H9 (cell line): ENCODE results near the gene ADCY1. TPM values are rescaled to one million over a fixed set of nuclear protein-coding genes. Genes with fewer than 3 reads are reported as not detected.

Experiments used
- DNase-seq: peaks from one replicate; pipeline ENCODE4 v3.0.0-alpha.2; 2017
- H2AFZ ChIP-seq: one replicate; pipeline ENCODE4 v1.6.1; 2013; ENCODE audit warnings: mild to moderate bottlenecking, low read length, control low read depth, moderate library complexity
- H2AK5ac ChIP-seq: 2 replicates; pipeline ENCODE4 v1.6.1; 2013; ENCODE audit warnings: low read length, control low read depth, mixed read lengths; ENCODE audit not compliant: insufficient read length
- H2BK120ac ChIP-seq: one replicate; pipeline ENCODE4 v1.6.1; 2013; ENCODE audit warnings: low read depth, mild to moderate bottlenecking, low read length, control low read depth, inconsistent platforms; ENCODE audit not compliant: poor library complexity, severe bottlenecking
- H2BK12ac ChIP-seq: 2 replicates; pipeline ENCODE4 v1.6.1; 2013; ENCODE audit warnings: low read length, control low read depth, mixed read lengths, low read depth; ENCODE audit not compliant: insufficient read length
- H2BK15ac ChIP-seq: 2 replicates; pipeline ENCODE4 v1.6.1; 2013; ENCODE audit warnings: low read depth, low read length, control low read depth
- H2BK20ac ChIP-seq: one replicate; pipeline ENCODE4 v1.6.1; 2013; ENCODE audit warnings: low read depth, mild to moderate bottlenecking, low read length, control low read depth, inconsistent platforms; ENCODE audit not compliant: poor library complexity, severe bottlenecking
- H2BK5ac ChIP-seq: 2 replicates; pipeline ENCODE4 v1.6.1; 2013; ENCODE audit warnings: low read length, control low read depth, mixed read lengths; ENCODE audit not compliant: insufficient read length
- H3K14ac ChIP-seq: 2 replicates; pipeline ENCODE4 v1.6.1; 2013; ENCODE audit warnings: low read length, control low read depth; ENCODE audit not compliant: insufficient read depth
- H3K18ac ChIP-seq: 2 replicates; pipeline ENCODE4 v1.6.1; 2013; ENCODE audit warnings: low read depth, mild to moderate bottlenecking, mixed read lengths, low read length, control low read depth; ENCODE audit not compliant: insufficient read length
- H3K23ac ChIP-seq: 2 replicates; pipeline ENCODE4 v1.6.1; 2013; ENCODE audit warnings: low read length, control low read depth, mixed read lengths, low read depth; ENCODE audit not compliant: insufficient read length
- H3K23me2 ChIP-seq: 2 replicates; pipeline ENCODE4 v1.6.1; 2013; ENCODE audit warnings: low read depth, mild to moderate bottlenecking, mixed read lengths, low read length, control low read depth; ENCODE audit not compliant: insufficient read length, poor library complexity, severe bottlenecking
- H3K27ac ChIP-seq: 2 replicates; pipeline ENCODE4 v1.5.1; 2013; ENCODE audit warnings: low read length, control low read depth, mixed read lengths, low read depth; ENCODE audit not compliant: insufficient read length
- H3K27me3 ChIP-seq: 2 replicates; pipeline ENCODE4 v1.6.1; 2013; ENCODE audit warnings: low read length, control low read depth, inconsistent platforms; ENCODE audit not compliant: insufficient read depth
- H3K4ac ChIP-seq: 2 replicates; pipeline ENCODE4 v1.6.1; 2013; ENCODE audit warnings: low read depth, mild to moderate bottlenecking, control low read depth, inconsistent platforms, low read length, moderate library complexity
- H3K4me1 ChIP-seq: 2 replicates; pipeline ENCODE4 v1.6.1; 2013; ENCODE audit warnings: low read length, control low read depth, inconsistent platforms; ENCODE audit not compliant: insufficient read depth
- H3K4me2 ChIP-seq: 2 replicates; pipeline ENCODE4 v1.6.1; 2013; ENCODE audit warnings: low read length, control low read depth, mixed read lengths; ENCODE audit not compliant: insufficient read length, insufficient read depth
- H3K56ac ChIP-seq: 2 replicates; pipeline ENCODE4 v1.6.1; 2013; ENCODE audit warnings: low read depth, mild to moderate bottlenecking, mixed read lengths, low read length, control low read depth; ENCODE audit not compliant: insufficient read length
- H3K79me1 ChIP-seq: 2 replicates; pipeline ENCODE4 v1.6.1; 2013; ENCODE audit warnings: low read depth, mild to moderate bottlenecking, moderate library complexity, low read length, control low read depth, inconsistent platforms; ENCODE audit not compliant: insufficient read depth, poor library complexity, severe bottlenecking
- H3K79me2 ChIP-seq: 2 replicates; pipeline ENCODE4 v1.6.1; 2013; ENCODE audit warnings: low read length, control low read depth, inconsistent platforms; ENCODE audit not compliant: insufficient read depth
- H3K9ac ChIP-seq: 2 replicates; pipeline ENCODE4 v1.6.1; 2013; ENCODE audit warnings: low read length, control low read depth, mixed read lengths; ENCODE audit not compliant: insufficient read length; ENCODE audit errors: extremely low read depth
- H3K9me3 ChIP-seq: one replicate; pipeline ENCODE4 v1.6.1; 2013; ENCODE audit warnings: low read depth, low read length, inconsistent platforms; ENCODE audit not compliant: control insufficient read depth
- H3T11ph ChIP-seq: one replicate; pipeline ENCODE4 v1.6.1; 2013; ENCODE audit warnings: mild to moderate bottlenecking, low read length, control low read depth, inconsistent platforms
- H4K20me1 ChIP-seq: one replicate; pipeline ENCODE4 v1.6.1; 2013; ENCODE audit not compliant: control insufficient read depth, insufficient read length, insufficient read depth
- H4K5ac ChIP-seq: 2 replicates; pipeline ENCODE4 v1.6.1; 2013; ENCODE audit warnings: low read depth, mild to moderate bottlenecking, mixed read lengths, low read length, control low read depth; ENCODE audit not compliant: insufficient read length
- H4K8ac ChIP-seq: replicated peaks from 2 replicates; pipeline ENCODE4 v1.6.1; 2013; ENCODE audit warnings: low read length, control low read depth, mixed read lengths, low read depth; ENCODE audit not compliant: insufficient read length
- H4K91ac ChIP-seq: 2 replicates; pipeline ENCODE4 v1.6.1; 2013; ENCODE audit warnings: low read depth, mild to moderate bottlenecking, moderate library complexity, mixed read lengths, low read length, control low read depth; ENCODE audit not compliant: insufficient read length
- H3K27ac Mint-ChIP-seq, 3 experiments: 2 replicates in 2 of 3; 3 replicates in 1 of 3; pipeline ENCODE4 v1.8.0; 2020 to 2021; ENCODE audit warnings: mixed read lengths in 3 of 3, mild to moderate bottlenecking in 1 of 3, moderate library complexity in 1 of 3
- H3K27me3 Mint-ChIP-seq: 2 replicates; pipeline ENCODE4 v1.8.0; 2021; ENCODE audit warnings: low read depth, mild to moderate bottlenecking, moderate library complexity, mixed read lengths
- H3K36me3 Mint-ChIP-seq, 3 experiments: 2 replicates in 2 of 3; 3 replicates in 1 of 3; pipeline ENCODE4 v1.8.0; 2020 to 2021; ENCODE audit warnings: low read depth in 3 of 3, mixed read lengths in 3 of 3; ENCODE audit not compliant: insufficient read depth in 1 of 3
- H3K4me1 Mint-ChIP-seq, 2 experiments: 2 replicates each; pipeline ENCODE4 v1.8.0; 2020; ENCODE audit warnings: mixed read lengths in 2 of 2
- H3K4me3 Mint-ChIP-seq, 2 experiments: 2 replicates in 1 of 2; 3 replicates in 1 of 2; pipeline ENCODE4 v1.8.0; 2020 to 2021; ENCODE audit warnings: mild to moderate bottlenecking in 2 of 2, mixed read lengths in 2 of 2, moderate library complexity in 1 of 2
- H3K9me3 Mint-ChIP-seq, 2 experiments: 2 replicates in 1 of 2; 3 replicates in 1 of 2; pipeline ENCODE4 v1.8.0; 2020; ENCODE audit warnings: mild to moderate bottlenecking in 2 of 2, mixed read lengths in 2 of 2, moderate library complexity in 1 of 2
- CTCF ChIP-seq: fragments of 200-600 bp; sonication (generic); conservative IDR thresholded peaks from 3 replicates; pipeline ENCODE4 v1.8.0; 2021; ENCODE audit warnings: antibody characterized with exemption, mild to moderate bottlenecking
- WGBS: extraction: QIAGEN DNeasy Blood & Tissue Kit; methylation state at CpG from one replicate; pipeline ENCODE4 v1.1.7; 2013; ENCODE audit warnings: missing lambda C conversion rate, low lambda C conversion rate, mixed read lengths; ENCODE audit not compliant: insufficient read length; ENCODE audit errors: extremely low coverage; 5-methylcytosine and 5-hydroxymethylcytosine counted together
- total RNA-seq: library from RNA; stranded (reverse); gene quantifications from 2 replicates; pipeline ENCODE4 v1.2.1, GENCODE V29; 2021

Gene ADCY1
- total RNA-seq, 1 experiment from 2014 or later: 21.6 TPM

GRCh38 chr7:45623740-45624391 lies 49.7 kb downstream of the ADCY1 start:
- H2BK20ac ChIP-seq: no peak overlapping the region
- no peak overlapping the region for H3K18ac ChIP-seq
- H3K27ac ChIP-seq: no peak overlapping the region
- Mint-ChIP-seq H3K4me1 (no peaks in the 10 kb centered on the region), H3K9me3 (peaks cover 7 to 12% of the 10 kb centered on the region in 2 experiments), H3K4me3 (no peak overlapping the region), H3K27ac (peak overlapping the region in 2 of 3 experiments; percentile 11 to 51; a peak in 3 of 7 replicates), H3K27me3 (no peaks in the 10 kb centered on the region), H3K36me3 (peaks cover 18 to 23% (median 21%) of the 10 kb centered on the region in 3 experiments)
- no peak overlapping the region for H2AK5ac ChIP-seq
- no peak overlapping the region for H2BK15ac ChIP-seq
- H2BK5ac ChIP-seq: no peak overlapping the region
- no peak overlapping the region for H3K23ac ChIP-seq
- no peak overlapping the region for H3K56ac ChIP-seq
- no peaks in the 10 kb centered on the region for H3K9me3 ChIP-seq
- H3K4me2 ChIP-seq: no peak overlapping the region
- H3K79me1 ChIP-seq: no peaks in the 10 kb centered on the region
- no peak overlapping the region for H3T11ph ChIP-seq
- WGBS: no CpG with 5 or more reads among the region's 9 CpGs
- no peak for TF ChIP-seq CTCF
- no peak overlapping the region for H3K9ac ChIP-seq
- no peak overlapping the region for H4K91ac ChIP-seq
- no peak overlapping the region for H3K4ac ChIP-seq
- peaks cover 4% of the 10 kb centered on the region; the same call in 1 of the 2 replicates for H3K79me2 ChIP-seq
- no peak for DNase-seq
- no peak overlapping the region for H4K8ac ChIP-seq
- H4K5ac ChIP-seq: no peak overlapping the region
- H2BK12ac ChIP-seq: no peak overlapping the region
- H3K27me3 ChIP-seq: no peaks in the 10 kb centered on the region
- no peak overlapping the region for H2BK120ac ChIP-seq
- no peak overlapping the region for H3K14ac ChIP-seq
- H3K23me2 ChIP-seq: no peaks in the 10 kb centered on the region
- H2AFZ ChIP-seq: no peak overlapping the region
- no peaks in the 10 kb centered on the region for H4K20me1 ChIP-seq
- no peaks in the 10 kb centered on the region for H3K4me1 ChIP-seq
